CD14-positive monocyte (primary cell): ENCODE measurements around the gene DPP10. TPM values are rescaled to one million over a fixed set of nuclear protein-coding genes. Genes with fewer than 3 reads are reported as not detected.

Experiments
- DNase-seq, 3 donors: peaks; one replicate each; pipeline ENCODE4 v3.0.0-alpha.2; 2011 to 2022
- H2AFZ ChIP-seq: 2 replicates; pipeline ENCODE4 v1.6.0; 2012; ENCODE audit warnings: mild to moderate bottlenecking, low read depth, low read length, inconsistent platforms; ENCODE audit not compliant: insufficient read depth, poor library complexity, severe bottlenecking
- H3K27ac ChIP-seq, 2 donors: 1 replicate in 1 of 2; 2 replicates in 1 of 2; pipeline ENCODE4 v1.5.1; 2012 to 2013; ENCODE audit warnings: low read length in 2 of 2, control low read depth in 1 of 2, inconsistent platforms in 1 of 2, low read depth in 1 of 2, mild to moderate bottlenecking in 1 of 2
- H3K27me3 ChIP-seq, 2 donors: one replicate each; pipeline versions ENCODE4 v1.6.0 to v1.6.1; 2011 to 2013; ENCODE audit warnings: low read length in 2 of 2; ENCODE audit not compliant: control insufficient read depth in 2 of 2, insufficient read depth in 2 of 2
- H3K36me3 ChIP-seq, 2 donors: replicated peaks in 1 of 2; 1 replicate in 1 of 2; 2 replicates in 1 of 2; pipeline versions ENCODE4 v1.5.1 to v1.6.1; 2012 to 2013; ENCODE audit warnings: low read length in 2 of 2, control low read depth in 1 of 2, inconsistent platforms in 1 of 2, mild to moderate bottlenecking in 1 of 2; ENCODE audit not compliant: insufficient read depth in 2 of 2, control insufficient read depth in 1 of 2
- H3K4me1 ChIP-seq, 2 donors: 1 replicate in 1 of 2; 2 replicates in 1 of 2; pipeline versions ENCODE4 v1.5.1 to v1.6.1; 2012 to 2013; ENCODE audit warnings: low read length in 2 of 2, control low read depth in 1 of 2, inconsistent platforms in 1 of 2, mild to moderate bottlenecking in 1 of 2, moderate library complexity in 1 of 2; ENCODE audit not compliant: insufficient read depth in 2 of 2, control insufficient read depth in 1 of 2
- H3K4me2 ChIP-seq: replicated peaks from 2 replicates; pipeline ENCODE3; 2012; ENCODE audit warnings: low read length, moderate library complexity, mild to moderate bottlenecking; ENCODE audit not compliant: poor library complexity, severe bottlenecking; ENCODE audit errors: extremely low read depth
- H3K4me3 ChIP-seq, 3 experiments: fragments of 200-600 bp in 1 of 3; sonication (generic) in 1 of 3; replicated peaks in 1 of 3; 1 replicate in 2 of 3; 2 replicates in 1 of 3; pipeline ENCODE4 v1.5.1; 2011 to 2013; ENCODE audit warnings: low read length in 3 of 3, mild to moderate bottlenecking in 3 of 3, control low read depth in 2 of 3, low read depth in 2 of 3, inconsistent platforms in 1 of 3, moderate library complexity in 1 of 3
- H3K79me2 ChIP-seq: 2 replicates; pipeline ENCODE4 v1.6.0; 2012; ENCODE audit warnings: mild to moderate bottlenecking, control low read depth, inconsistent platforms, low read length, moderate library complexity; ENCODE audit not compliant: insufficient read depth
- H3K9ac ChIP-seq: 2 replicates; pipeline ENCODE4 v1.6.0; 2017; ENCODE audit warnings: low read length, mild to moderate bottlenecking; ENCODE audit not compliant: insufficient read depth, poor library complexity, severe bottlenecking
- H3K9me3 ChIP-seq, 2 donors: replicated peaks in 1 of 2; 1 replicate in 1 of 2; 2 replicates in 1 of 2; pipeline versions ENCODE4 v1.5.1 to v1.6.1; 2012 to 2013; ENCODE audit warnings: low read length in 2 of 2, control low read depth in 1 of 2; ENCODE audit not compliant: control insufficient read depth in 1 of 2, insufficient read depth in 1 of 2
- H4K20me1 ChIP-seq: 2 replicates; pipeline ENCODE4 v1.6.0; 2012; ENCODE audit warnings: mild to moderate bottlenecking, low read length, control low read depth, moderate library complexity; ENCODE audit not compliant: insufficient read depth
- H3K27ac Mint-ChIP-seq, 7 donors: one replicate each; pipeline ENCODE4 v1.8.0; 2020; ENCODE audit warnings: mild to moderate bottlenecking in 7 of 7, mixed read lengths in 7 of 7, moderate library complexity in 6 of 7, inconsistent platforms in 2 of 7
- H3K27me3 Mint-ChIP-seq, 3 donors: one replicate each; pipeline ENCODE4 v1.8.0; 2021 to 2022; ENCODE audit warnings: low read depth in 3 of 3, mild to moderate bottlenecking in 3 of 3, mixed read lengths in 3 of 3, moderate library complexity in 3 of 3, inconsistent platforms in 1 of 3
- H3K36me3 Mint-ChIP-seq, 2 donors: one replicate each; pipeline ENCODE4 v1.8.0; 2020; ENCODE audit warnings: mixed read lengths in 2 of 2, inconsistent platforms in 1 of 2, mild to moderate bottlenecking in 1 of 2
- H3K4me1 Mint-ChIP-seq: one replicate; pipeline ENCODE4 v1.8.0; 2020; ENCODE audit warnings: mild to moderate bottlenecking, mixed read lengths
- H3K4me3 Mint-ChIP-seq, 2 donors: one replicate each; pipeline ENCODE4 v1.8.0; 2020; ENCODE audit warnings: mild to moderate bottlenecking in 2 of 2, mixed read lengths in 2 of 2, moderate library complexity in 1 of 2
- H3K9me3 Mint-ChIP-seq, 7 donors: one replicate each; pipeline ENCODE4 v1.8.0; 2020 to 2022; ENCODE audit warnings: mixed read lengths in 7 of 7, mild to moderate bottlenecking in 6 of 7, moderate library complexity in 6 of 7, inconsistent platforms in 2 of 7
- CTCF ChIP-seq: fragments of 200-600 bp; IDR thresholded peaks from one replicate; pipeline ENCODE4 v1.8.0; 2022; ENCODE audit warnings: antibody characterized with exemption, mild to moderate bottlenecking
- WGBS: methylation state at CpG from one replicate; pipeline ENCODE4 v1.1.5; 2013; ENCODE audit warnings: missing lambda C conversion rate; ENCODE audit not compliant: insufficient coverage; 5-methylcytosine and 5-hydroxymethylcytosine counted together
- intact Hi-C, 2 donors: fragments of 100-400 bp; cut with micrococcal nuclease; formaldehyde crosslinking; loops; one replicate each; pipeline versions ENCODE4 v1.15.0 to v1.15.1; 2023
- polyA plus RNA-seq, 3 donors: library from polyadenylated mRNA; depleted of rRNA in 1 of 3; unstranded in 2 of 3; stranded (reverse) in 1 of 3; fragments of 300-500 nt in 2 of 3; fragments of >200 nt in 1 of 3; fragmentation: Illumina TruSeq in 2 of 3; gene quantifications; 1 replicate in 2 of 3; 2 replicates in 1 of 3; pipeline ENCODE4 v1.2.3, GENCODE V29; 2012 to 2021

DPP10 gene
- polyA plus RNA-seq, 3 donors = not detected

GRCh38 chr2:115483666-115484065, 1041.2 kb downstream of the DPP10 start:
- H3K4me2 ChIP-seq = no peak overlapping the region
- no peaks in the 10 kb centered on the region for H3K4me1 ChIP-seq
- Mint-ChIP-seq H3K27me3 (no peaks in the 10 kb centered on the region), H3K36me3 (no peaks in the 10 kb centered on the region), H3K4me3 (no peak overlapping the region), H3K27ac (no peak overlapping the region), H3K4me1 (no peaks in the 10 kb centered on the region), H3K9me3 (peaks cover 0 to 2% (median 0%) of the 10 kb centered on the region in 7 donors)
- H3K79me2 ChIP-seq = no peaks in the 10 kb centered on the region
- no peaks in the 10 kb centered on the region for H3K27me3 ChIP-seq
- no peaks in the 10 kb centered on the region for H3K36me3 ChIP-seq
- no peak overlapping the region for H2AFZ ChIP-seq
- WGBS = 86% methylated on average over 3 of the region's 4 CpGs
- DNase-seq = no peak
- TF ChIP-seq CTCF = no peak
- H3K27ac ChIP-seq = no peak overlapping the region
- H3K9me3 ChIP-seq = peaks cover 3 to 6% of the 10 kb centered on the region in 2 donors
- H4K20me1 ChIP-seq = no peaks in the 10 kb centered on the region
- intact Hi-C loops = no loop called here
- no peak overlapping the region for H3K4me3 ChIP-seq
- H3K9ac ChIP-seq = no peak overlapping the region

- no peaks in the 10 kb centered on the region for H3K4me1 ChIP-seq
- H3K36me3 Mint-ChIP-seq = no peaks in the 10 kb centered on the region
- intact Hi-C loops = no loop called here
- H3K9me3 ChIP-seq = peaks cover 3 to 6% of the 10 kb centered on the region in 2 donors
- no peaks in the 10 kb centered on the region for H3K36me3 ChIP-seq
- H3K4me3 Mint-ChIP-seq = no peak overlapping the region
- H3K27ac ChIP-seq = no peak overlapping the region
- no peaks in the 10 kb centered on the region for H3K4me1 Mint-ChIP-seq
- H3K79me2 ChIP-seq = no peaks in the 10 kb centered on the region
- H3K27me3 Mint-ChIP-seq = no peaks in the 10 kb centered on the region
- DNase-seq = no peak
- H4K20me1 ChIP-seq = no peaks in the 10 kb centered on the region
- H2AFZ ChIP-seq = no peak overlapping the region
- H3K4me2 ChIP-seq = no peak overlapping the region
- peaks cover 0 to 2% (median 0%) of the 10 kb centered on the region in 7 donors for H3K9me3 Mint-ChIP-seq
- 91% methylated on average over 1 of the region's 1 CpG for WGBS
- no peak for TF ChIP-seq CTCF
- no peak overlapping the region for H3K4me3 ChIP-seq
- H3K9ac ChIP-seq = no peak overlapping the region
- H3K27me3 ChIP-seq = no peaks in the 10 kb centered on the region
- H3K27ac Mint-ChIP-seq = no peak overlapping the region
These were observed 1042.0 kb downstream of the DPP10 start for GRCh38 chr2:115484486-115484885.
